Measurements from ENCODE around the gene LIME1. TPM values are rescaled to one million over a fixed set of nuclear protein-coding genes. Genes with fewer than 3 reads are reported as not detected.

Gene LIME1
- total and polyA plus RNA-seq, 12 donors = 0.79 to 15.7 (median 3.0) TPM

GRCh38 chr20:63778857-63779256 is 42.4 kb downstream of the LIME1 start:
- no peak for DNase-seq
- Histone ChIP-seq H3K36me3 (peaks cover 0 to 33% (median 0%) of the 10 kb centered on the region in 9 donors), H3K9me3 (no peaks in the 10 kb centered on the region), H3K27me3 (no peaks in the 10 kb centered on the region), H3K27ac (no peak overlapping the region), H3K4me1 (peaks cover 0 to 22% (median 8%) of the 10 kb centered on the region in 9 donors), H3K4me3 (no peak overlapping the region)
- intact Hi-C loops (cut with DNase I) = loop anchor here in 2 of 10 donors (10.0 kb wide), 1 partner anchor 196 kb away; the partner anchor contains the start of gene SAMD10 (in 2 of the 2)
- no peak for ATAC-seq
- TF ChIP-seq CTCF (IDR thresholded peaks at IDR 0.05) = no peak
- 78 to 89% methylated on average over 9 of the region's 9 CpGs for WGBS, 2 donors

DNA sequence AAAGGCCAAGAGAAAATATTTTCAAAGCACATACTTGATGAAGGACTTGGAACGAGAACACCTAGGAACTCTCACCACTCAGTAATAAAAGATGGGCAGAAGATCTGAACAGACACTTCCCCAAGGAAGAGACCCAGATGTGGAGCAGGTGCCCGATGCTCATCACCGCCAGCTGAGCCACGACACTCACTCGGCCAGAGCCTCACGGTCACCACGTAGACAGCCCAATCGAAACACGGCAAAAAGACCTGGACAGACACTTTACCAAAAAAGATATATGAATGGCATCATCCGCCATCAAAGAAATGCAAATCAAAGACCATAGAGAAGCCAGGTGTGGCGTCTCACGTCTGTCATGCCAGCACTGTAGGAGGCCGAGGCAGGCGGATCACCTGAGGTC is 44.7 kb downstream of the LIME1 start:
- Histone ChIP-seq H3K4me3 (no peak overlapping the region), H3K9me3 (no peaks in the 10 kb centered on the region), H3K4me1 (peaks cover 0 to 15% (median 6%) of the 10 kb centered on the region in 9 donors), H3K36me3 (peaks cover 0 to 20% (median 0%) of the 10 kb centered on the region in 9 donors), H3K27me3 (no peaks in the 10 kb centered on the region), H3K27ac (no peak overlapping the region)
- DNase-seq = no peak
- no peak for ATAC-seq
- no peak for TF ChIP-seq CTCF (IDR thresholded peaks at IDR 0.05)
- intact Hi-C loops (cut with DNase I) = loop anchor here in 5 of 10 donors (5.0 to 10.0 kb wide), 3 partner anchors 84 to 194 kb away; partner anchors contain the start of genes ABHD16B (in 2 of the 5), SAMD10 (in 2 of the 5) and TPD52L2 (in 2 of the 5)
- 93 to 94% methylated on average over 14 of the region's 14 CpGs for WGBS, 2 donors

DNA sequence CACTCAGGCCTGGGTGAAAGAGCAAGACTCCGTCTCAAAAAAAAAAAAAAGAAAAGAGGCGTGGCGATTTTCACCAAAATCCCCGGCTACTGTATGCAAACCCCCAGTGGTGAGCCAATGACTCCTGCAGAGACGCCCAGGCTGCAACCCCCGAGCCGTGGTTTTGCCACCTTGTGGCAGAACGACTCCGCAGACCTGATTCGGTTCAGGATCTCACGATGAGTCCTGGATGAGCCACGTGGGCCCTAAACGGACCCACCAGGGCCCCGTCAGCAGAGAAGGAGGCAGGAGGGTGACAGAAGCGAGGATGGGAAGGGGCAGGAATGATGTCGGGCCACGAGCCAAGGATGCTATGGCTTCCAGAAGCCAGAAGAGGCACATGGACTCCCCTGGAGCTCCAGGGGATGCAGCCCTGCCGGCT is 45.6 kb downstream of the LIME1 start:
- H3K27me3 ChIP-seq = no peaks in the 10 kb centered on the region
- WGBS, 2 donors = 77 to 78% methylated on average over 17 to 18 of the region's 18 CpGs
- no peak for TF ChIP-seq CTCF (IDR thresholded peaks at IDR 0.05)
- DNase-seq (no peak), ATAC-seq (no peak)
- H3K4me3 ChIP-seq = no peak overlapping the region
- peaks cover 3 to 24% (median 15%) of the 10 kb centered on the region in 9 donors for H3K4me1 ChIP-seq
- intact Hi-C loops (cut with DNase I) = loop anchor here in 5 of 10 donors (5.0 to 10.0 kb wide), 3 partner anchors 83 to 193 kb away; partner anchors contain the start of genes ABHD16B (in 2 of the 5), SAMD10 (in 2 of the 5) and TPD52L2 (in 2 of the 5)
- no peaks in the 10 kb centered on the region for H3K9me3 ChIP-seq
- H3K27ac ChIP-seq = no peak overlapping the region
- H3K36me3 ChIP-seq = peaks cover 0 to 24% (median 0%) of the 10 kb centered on the region in 9 donors

GRCh38 chr20:63782521-63782971 is 46.1 kb downstream of the LIME1 start:
- intact Hi-C loops (cut with DNase I) = loop anchor here in 5 of 10 donors (5.0 to 10.0 kb wide), 3 partner anchors 82 to 192 kb away; partner anchors contain the start of genes ABHD16B (in 2 of the 5), SAMD10 (in 2 of the 5) and TPD52L2 (in 2 of the 5)
- Histone ChIP-seq H3K36me3 (peaks cover 0 to 29% (median under 1%) of the 10 kb centered on the region in 9 donors), H3K4me3 (no peak overlapping the region), H3K27ac (no peak overlapping the region), H3K9me3 (no peaks in the 10 kb centered on the region), H3K4me1 (peaks cover 3 to 29% (median 20%) of the 10 kb centered on the region in 9 donors), H3K27me3 (no peaks in the 10 kb centered on the region)
- DNase-seq (no peak), ATAC-seq (no peak)
- TF ChIP-seq CTCF (IDR thresholded peaks at IDR 0.05) = no peak
- 90 to 92% methylated on average over 12 of the region's 12 CpGs for WGBS, 2 donors
